ENCODE results near the gene FTL.

Gene FTL

DNA sequence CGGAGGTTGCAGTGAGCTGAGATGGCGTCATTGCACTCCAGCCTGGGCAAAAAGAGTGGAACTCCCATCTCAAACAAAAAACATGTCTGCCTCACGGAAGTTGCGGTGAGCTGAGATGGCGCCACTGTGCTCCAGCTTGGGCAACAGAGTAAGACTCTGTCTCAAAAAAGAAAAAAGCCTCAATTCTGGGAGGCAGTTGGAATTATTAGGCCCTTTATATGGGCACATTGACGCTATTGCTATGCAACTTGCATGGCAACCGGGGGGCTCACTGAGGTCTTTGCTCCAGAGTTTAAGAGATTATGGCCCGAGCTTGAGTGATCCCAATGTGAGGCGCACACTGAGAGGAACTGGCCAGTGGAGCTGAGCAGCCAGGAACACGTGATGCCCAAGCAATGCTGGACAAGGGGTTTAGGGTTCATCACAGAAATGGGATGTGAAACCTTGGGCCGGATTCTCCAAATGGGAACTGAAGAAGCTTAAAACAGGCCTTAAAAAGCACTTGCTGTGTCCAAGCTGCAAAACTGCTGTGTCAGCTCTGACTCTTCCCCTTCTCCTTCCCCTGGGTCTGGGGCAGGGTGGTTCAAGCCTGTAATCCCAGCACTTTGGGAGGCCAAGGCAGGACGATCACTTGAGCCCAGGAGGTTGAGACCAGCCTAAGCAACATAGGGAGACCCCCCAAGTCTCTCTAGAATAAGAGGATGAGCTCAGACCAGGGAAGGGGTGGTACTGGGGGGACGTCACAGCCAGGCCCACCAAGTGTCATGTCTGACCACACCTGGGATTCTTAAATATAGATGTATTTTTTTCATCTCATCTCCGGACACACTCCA, 2.5 kb downstream of the FTL start:
- no peak for DNase-seq

DNA sequence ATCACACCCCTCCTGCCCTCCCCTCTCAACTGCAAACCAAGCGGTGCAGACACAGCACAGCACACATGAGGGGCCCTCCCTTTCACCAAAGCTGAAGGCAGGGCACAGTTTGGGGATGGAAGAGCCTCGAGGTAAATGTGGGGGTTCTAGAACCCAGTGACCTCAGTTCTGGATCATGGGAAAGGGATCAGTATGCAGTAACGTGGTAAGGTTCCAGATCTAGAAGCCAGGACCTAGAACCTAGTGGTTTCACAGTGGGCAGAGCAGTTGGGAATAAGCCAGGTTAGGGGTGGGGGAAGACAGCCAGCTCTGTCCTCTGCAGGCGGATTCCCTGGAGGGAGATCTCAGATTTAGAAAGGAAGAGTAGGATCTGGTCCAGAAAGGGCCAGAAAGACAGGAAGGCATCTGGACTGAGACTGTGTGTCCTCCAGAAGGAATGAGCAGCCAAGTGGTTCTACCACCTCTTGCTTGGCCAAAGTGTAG, 3.1 kb downstream of the FTL start:
- no peak for DNase-seq

DNA sequence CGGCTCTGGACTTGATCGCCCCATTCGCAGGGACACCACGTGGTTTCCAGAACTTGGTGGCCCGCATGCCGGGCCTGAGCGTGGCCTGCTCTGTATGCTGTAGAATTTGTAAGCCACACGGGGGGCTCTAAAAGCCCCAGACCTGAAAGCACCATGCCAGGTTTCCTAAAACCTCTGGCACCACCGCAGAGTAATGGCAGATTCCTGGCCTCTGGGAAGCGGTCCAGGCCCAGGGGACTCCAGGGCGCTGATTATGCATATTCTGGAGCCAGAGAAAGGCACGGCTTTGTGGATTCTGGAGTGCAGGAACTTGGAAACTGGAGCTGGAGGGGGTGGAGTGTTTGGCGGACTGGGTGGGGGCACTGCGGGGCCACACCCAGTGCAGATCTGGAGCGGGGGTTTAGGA, 3.7 kb downstream of the FTL start:
- DNase-seq, result no peak

DNA sequence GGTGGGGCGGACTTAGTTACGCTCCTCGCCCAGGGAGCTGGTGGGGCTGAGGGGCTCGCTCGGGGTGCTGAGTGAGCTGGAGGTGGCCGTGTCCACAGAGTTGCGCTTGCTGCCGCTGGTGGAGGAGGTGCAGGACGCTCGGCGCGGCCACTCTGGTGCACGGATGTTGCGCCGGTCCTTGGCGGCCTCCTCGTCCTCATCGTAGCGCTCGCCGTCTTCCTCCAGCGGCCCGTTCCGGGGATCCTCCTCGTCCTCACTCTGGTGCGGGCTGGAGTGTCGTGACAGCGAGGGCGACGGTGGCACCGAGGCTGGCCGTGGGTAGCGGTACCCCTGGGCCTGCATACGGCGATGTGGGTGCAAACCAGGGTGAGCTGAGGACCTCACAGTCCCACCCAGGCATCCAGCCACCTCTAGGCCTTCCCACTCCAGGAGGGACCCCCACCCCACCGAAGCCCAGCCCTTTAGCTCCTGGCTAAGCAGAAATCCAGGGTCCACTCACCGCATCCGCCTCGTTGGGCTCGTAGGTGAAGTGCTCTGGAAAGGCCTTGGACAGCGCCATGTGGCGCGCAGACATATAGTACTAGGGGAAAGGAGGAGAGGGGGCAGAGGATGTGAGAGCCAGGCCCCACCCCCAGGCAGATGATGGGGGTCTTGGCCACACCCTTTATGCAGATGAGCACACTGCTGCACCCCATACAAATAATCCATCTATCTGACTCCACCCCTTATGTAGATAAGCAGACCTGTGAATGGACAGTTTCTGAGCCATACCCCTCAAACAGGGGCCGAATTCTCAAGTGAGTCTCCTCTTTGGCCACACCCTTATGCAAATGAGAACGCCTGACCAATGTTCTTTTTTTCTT, 4.4 kb downstream of the FTL start:
- DNase-seq, result no peak

DNA sequence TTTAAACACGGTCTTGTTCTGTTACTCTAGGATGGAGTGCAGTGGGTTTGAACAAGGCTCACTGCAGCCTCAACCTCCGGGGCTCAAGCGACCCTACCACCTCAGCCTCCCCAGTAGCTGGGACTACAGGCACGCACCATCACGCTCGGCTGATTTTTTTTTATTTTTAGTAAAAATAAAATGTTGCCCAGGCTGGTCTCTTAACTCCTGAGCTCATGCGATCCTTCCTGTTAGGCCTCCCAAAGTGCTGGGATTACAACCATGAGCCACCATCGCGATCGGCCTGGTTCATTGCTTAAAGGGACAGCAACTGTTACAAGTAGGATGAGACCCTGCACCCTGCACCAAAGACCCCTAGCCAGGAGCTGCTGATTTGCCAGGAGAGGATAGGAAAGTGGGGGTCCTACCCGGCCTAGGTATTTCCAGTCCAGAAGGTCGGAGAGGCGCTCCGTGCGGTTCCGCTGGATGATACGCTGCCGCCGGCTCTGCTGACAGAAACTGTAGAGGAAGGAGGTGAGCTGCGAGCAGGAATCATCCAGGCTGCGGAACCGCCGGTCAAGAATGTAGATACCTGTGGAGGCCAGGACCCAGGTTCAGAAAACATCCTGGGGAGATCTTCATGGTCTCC, 5.1 kb downstream of the FTL start:
- DNase-seq, result no peak

DNA sequence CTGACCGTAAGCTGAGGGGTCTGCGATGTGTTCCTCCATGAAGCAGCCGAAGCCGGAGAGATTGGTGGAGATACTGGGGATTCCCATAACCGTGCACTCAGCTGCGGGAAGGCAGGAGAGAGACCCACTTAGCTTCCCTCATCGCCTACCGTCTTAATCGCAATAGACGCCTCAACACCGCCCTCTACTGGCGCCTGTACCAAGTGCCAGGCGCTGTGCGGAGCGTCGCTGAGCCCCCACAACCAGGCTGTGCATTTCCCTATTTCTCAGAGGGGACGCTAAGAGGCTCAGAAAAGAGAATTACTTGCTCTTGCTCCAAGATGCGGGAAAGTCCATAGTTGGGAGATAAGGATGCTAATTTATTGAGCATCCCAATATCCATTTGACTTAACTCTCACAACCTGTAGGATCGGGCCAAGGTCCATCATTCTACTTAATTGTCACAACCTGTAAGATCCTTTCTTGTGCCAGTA, 5.8 kb downstream of the FTL start:
- no peak for DNase-seq

DNA sequence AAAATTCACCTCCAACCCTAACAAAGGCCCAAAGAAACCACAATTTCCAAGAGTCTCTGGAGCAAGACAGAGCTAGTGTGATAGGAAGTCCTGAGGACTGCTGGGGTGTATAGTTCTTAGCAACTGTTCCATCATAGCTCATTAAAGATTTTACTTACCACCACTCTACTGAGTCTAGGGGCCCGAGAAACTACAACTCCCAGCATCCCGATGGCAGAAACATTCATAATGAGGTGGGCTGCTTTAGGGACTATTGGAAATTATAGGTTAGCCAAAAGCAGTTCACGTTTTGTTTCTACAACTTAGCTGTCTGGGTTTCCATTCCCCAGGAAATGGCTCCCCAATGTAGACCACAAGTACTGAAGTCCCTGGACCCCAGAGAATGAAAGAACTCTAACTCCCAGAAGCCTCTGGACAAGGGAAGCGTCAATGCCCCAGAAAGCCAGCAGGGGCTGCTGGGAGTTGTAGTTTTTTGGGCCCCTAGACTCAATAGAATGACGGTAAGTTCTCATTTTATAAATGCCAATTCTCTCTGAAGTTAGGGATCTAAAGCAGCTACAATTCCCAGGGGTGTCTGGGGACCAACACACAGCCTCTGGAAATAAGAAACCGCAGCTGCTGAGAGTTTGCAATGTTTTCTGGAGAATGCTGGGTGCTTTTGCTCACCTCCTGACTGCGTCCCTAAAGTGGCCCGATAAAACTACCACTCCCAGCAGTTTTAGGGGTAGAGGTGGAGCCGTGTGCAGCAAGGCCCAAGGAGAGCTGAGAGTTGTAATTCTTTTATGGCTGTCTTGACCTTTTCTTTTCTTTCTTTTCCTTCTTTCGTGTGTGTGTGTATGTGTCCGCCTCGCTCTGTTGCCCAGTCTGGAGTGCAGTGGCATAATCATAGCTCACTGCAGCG, 11.1 kb downstream of the FTL start:
- no peak for DNase-seq

DNA sequence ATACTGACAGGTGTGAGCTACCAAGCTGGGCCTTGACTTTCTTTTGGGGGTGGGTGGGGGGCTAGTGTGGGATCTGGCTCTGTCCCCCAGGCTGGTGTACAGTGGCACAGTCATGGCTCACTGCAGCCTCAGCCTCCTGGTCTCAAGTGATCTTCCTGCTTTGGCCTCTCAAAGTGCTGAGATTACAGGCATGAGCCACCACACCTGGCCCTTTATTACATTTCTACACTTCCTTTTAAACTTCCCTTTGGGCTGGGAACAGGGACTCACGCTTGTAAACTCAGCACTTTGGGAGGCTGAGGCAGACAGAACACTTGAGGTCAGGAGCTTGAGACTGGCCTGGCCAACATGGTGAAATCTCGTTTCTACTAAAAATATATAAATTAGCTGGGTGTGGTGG, 12.0 kb downstream of the FTL start:
- DNase-seq, result no peak

DNA sequence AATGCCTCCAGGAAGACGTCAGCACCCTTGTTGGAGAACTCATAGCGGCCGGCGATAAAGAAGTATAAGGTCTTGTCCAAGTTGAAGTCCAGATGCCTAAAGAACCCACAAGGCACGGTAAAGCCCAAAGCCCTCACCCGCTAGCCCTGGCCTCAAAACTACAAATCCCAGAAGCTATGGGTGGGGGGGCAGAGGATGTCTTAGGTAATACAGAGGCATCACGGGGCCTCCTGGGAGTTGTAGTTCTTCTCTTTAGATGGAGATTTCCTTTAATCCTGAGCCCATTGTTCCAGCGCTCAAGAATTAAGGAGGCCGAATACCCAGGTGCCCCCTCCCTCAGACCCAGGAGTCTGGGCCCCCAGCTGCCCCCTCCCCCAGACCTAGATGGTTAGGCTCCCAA, 17.2 kb downstream of the FTL start:
- no peak for DNase-seq

DNA sequence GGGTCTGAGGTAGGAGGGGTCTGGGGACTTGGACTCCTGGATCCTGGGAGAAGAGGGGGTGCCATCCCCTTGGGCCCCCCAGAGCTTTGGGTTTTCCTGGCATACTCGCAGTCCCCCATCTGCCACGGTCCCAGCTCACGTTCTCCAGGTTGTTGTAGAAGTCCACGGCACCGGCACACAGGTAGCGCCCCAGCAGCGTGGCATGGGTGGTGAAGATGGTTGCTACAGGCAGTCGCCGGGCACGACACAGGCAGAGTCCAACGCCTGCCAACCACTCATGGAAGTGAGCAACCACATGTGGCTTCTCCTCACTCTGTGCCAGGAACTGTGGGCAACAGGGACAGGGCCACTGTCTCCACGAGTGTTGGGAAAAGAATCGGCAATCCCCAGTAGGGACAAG, 20.6 kb downstream of the FTL start:
- DNase-seq, result no peak

DNA sequence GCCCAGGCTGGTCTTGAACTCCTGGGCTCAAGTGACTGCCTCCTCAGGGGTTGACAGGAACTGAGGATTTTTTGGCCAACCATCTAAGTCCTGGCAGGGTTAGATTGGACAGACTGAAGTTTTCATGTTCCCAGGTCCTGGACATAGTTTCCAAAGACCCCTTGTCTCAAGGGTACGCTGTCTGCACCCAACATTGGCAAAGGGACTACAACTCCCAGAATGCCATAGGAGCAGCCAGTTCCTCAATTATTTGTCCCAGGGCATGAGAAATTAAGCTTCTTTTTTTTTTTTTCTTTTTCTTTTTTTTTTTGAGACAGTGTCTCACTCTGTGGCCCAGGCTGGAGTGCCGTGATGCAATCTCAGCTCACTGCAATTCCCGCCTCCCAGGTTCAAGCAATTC, 21.1 kb downstream of the FTL start:
- no peak for DNase-seq

DNA sequence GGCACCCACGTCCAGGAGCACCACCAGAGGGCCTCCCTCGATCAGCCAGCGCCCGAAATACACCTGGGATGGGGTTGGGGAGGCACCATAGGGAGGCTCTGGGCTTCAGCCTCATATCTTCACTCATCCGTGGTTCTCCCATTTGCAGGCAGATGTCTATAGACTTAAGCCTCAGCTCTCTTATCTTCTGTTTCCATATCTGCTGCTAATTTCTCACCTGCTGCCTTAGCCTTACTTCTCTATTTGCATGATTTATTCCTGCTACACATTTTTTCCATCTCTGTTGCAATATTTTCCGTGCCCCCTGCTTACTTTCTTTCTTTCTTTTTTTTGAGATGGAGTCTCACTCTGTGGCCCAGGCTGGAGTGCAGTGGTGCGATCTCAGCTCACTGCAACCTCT, 22.2 kb downstream of the FTL start:
- DNase-seq, result no peak

DNA sequence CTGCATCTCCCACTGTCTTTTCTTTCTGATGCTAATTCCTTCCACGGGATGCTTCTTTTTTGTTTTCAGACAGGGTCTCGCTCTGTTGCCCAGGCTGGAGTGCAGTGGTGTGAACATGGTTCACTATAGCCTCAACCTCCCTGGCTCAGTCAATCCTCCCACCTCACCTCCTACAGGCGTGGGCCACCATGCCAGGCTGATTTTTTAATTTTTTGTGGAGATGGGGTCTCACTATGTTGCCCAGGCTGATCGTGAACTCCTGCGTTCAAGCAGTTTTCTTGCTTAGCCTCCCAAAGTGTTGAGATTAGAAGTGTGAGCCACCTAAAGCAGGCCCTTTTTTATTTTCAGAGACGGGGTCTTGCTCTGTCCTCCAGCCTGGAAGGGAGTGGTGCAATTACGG, 23.2 kb downstream of the FTL start:
- no peak for DNase-seq

DNA sequence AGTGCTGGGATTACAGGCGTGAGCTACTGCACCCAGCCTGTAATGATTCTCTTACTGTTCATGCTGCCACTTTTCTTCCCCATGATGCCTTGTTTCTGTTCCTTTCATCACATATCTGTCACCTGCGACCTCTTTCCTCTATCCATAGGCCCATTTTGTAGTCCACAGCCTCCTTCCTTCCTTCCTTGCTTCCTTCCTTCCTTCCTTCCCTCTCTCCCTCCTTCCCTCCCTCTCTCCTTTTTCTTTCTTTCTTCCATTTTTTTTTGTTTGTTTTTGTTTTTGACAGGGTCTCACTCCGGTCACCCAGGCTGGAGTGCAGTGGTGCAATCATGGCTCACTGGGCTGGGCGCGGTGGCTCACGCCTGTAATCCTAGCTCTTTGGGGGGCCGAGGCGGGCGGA, 23.8 kb downstream of the FTL start:
- no peak for DNase-seq

DNA sequence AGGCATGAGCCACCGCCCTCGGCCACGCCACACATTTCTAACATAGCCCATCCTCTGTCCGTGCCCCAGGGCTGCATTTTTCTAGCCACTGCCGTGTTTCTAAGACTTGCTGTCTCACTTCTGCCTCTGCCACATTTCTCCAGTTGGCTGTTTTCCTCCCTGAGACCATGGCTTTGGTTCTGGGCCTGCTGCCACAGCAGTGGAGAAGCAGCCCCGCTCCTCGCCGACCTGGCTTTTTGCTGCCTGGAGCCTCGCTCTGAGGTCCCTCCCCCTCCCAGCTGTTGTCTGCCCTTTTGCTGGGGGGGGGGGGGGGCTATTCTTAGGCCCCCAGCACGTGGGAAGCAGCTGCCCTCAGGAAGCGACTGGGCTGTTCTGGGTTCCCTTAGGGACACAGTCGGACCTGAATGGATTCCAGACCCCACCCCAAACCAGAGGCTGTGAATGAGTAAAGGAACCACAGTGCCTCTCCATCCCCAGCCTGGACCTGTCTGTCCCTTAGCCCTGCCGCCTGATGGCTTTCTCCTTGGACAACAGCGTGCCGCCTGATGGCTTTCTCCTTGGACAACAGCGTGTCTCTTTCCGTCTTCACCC, 24.7 kb downstream of the FTL start:
- no peak for DNase-seq

DNA sequence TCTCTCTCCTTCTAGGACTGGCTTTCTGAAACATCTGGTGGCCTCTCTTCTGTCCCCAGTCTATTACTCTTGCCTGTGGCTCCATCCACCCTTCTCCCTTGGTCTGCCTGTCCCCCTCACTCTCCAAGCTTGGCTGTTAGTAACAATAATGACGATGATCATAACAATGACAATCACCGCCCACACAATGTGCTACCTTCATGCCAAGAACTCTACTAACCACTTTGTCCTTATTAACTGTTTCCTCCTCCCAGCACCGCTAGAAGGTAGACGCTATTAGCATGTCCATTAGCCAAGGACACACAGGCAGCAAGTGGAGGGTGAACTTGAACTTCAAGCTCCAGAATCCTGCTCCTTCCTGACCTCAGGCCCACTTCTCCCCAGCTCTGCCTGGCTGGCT, 25.3 kb downstream of the FTL start:
- no peak for DNase-seq

DNA sequence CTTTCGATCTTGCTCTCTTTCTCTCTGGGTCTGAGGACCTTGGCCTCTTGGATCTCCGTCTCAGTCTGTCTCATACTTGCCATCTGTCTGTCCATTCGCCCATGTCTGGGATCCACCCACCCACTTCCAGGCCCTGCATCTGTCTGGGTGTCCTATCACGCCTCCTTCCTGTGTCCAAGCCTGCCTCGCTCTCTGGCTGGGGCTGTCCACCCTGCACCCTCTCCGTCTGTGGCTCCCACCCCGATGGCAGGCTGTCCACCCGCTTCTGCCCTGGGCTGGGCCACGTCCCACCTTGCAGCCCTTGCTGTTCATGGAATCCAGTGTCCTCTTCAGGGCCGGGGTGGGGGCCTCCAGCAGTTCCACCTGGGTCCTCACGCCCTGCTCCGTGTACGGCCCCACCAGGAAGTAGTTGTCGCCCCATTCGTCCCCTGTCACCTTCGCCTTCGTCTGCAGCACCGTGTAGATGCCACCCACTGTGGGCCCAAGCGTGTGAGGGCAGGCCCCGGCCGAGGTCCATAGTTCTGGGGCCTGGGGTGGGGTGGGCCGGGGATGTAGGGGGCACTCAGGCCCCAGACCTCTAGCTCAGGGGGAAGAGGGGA, 26.0 kb downstream of the FTL start:
- DNase-seq, result no peak

DNA sequence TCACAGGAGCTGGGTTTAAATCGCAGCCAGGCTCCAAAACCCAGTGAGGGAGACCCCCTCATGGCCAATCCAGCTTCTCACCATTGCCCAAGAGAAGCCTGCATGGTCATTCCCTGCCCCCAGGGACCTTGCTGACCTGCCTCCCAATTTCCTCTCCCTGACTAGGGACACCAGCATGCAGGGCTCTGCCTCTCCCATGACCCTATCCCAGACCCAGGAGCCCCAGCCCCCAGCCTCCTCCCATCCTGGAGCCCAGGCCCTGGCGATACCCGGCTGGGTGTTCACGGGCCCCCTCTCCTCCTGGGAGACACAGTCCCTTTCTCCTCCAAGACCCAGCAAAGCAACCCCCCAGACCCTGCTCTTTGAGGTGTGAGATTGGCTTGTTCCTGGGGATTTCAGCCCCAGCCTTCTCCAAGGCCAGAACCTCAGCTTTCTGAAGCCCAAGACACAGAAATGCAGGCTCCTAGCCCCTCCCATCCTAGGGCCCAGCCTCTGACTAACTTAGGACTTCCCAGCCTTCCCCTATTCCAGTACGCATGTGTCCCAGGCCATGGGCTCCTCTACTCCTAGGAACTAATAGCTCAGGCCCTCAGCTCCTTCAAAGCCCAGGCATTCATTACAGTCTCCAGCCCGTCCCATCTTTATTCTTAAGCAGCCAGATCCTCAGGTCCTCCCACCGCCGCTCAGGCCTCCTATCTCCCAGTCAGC, 26.9 kb downstream of the FTL start:
- no peak for DNase-seq

DNA sequence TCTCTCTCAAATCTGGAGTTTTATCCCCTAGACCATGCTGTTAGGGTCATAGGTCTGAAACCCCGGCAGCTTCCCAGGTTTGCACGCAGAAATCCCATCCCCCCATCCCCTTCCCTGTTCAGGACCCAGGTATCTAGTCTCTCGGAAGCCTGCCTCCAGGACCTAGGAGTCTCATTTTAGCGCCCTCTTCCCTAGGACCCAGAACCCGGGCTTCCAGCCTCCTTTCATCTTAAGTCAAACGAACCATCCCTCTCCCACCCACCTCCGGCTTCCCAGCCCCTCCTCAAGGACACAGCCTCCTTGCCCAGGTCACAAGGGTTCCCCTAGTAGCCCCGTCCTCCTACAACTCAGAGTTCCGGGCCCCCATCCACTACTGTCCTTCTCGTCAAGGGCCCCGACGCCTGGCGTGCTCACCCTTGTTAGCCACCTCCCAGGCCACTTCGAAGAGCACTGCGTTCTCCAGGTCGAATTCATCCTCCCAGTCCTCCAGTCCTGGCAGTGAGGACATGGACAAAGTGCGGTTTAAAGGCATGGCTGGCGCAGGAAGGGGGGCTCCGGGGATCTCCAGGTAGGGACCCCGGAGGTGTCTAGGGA, 27.6 kb downstream of the FTL start:
- DNase-seq, result no peak

Measured in NCI-H1436 treated with DMSO at 0.1 percent for 48 hours (cell line).